Stimulated activated CD4-positive, alpha-beta T cell treated with anti-CD3 and anti-CD28 coated beads, Interleukin-1b, Interleukin-23, amount 100 ng/mL, for 24 hours (primary cell): Measurements from ENCODE around the gene FXR1.
"Not testable (repeated sequence)": the region's sequence is repeated elsewhere in the genome, so short reads cannot be mapped to it uniquely, and the experiment has no call there.

Experiments used
- DNase-seq, 4 experiments: peaks; one replicate each; pipeline ENCODE4 v3.0.0-alpha.2; 2020; ENCODE audit warnings: low read depth in 4 of 4, low spot score in 1 of 4

FXR1 gene

DNA sequence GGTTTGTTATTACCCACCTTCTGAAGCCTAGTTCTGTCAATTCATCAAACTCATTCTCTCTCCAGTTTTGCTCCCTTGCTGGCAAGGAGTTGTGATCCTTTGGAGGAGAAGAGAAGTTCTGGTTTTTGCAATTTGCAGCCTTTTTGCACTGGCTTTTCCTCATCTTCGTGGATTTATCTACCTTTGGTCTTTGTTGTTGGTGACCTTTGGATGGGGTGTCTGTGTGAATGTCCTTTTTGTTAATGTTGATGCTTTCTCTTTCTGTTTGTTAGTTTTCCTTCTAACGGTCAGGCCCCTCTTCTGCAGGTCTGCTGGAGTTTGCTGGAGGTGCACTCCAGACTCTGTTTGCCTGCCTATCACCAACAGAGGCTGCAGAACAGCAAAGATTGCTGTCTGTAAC lies 91.0 kb downstream of the FXR1 start:
- not testable (repeated sequence) for DNase-seq

DNA sequence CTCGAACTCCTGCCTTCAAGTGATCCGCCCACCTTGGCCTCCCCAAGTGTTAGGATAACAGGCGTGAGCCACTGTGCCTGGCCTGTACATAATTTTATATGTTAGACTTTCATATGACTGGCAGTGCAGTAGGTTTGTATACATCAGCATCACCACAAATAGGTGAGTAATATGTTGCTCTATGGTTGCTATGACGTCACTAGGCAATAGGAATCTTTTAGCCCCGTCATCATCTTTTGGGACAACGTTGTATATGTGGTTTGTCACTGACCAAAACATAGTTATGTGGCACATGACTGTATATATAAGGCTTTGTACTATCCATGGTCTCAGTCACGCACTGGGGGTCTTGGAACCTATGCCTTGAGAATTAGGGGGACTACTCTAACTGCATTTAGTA lies 94.1 kb downstream of the FXR1 start:
- no peak for DNase-seq

DNA sequence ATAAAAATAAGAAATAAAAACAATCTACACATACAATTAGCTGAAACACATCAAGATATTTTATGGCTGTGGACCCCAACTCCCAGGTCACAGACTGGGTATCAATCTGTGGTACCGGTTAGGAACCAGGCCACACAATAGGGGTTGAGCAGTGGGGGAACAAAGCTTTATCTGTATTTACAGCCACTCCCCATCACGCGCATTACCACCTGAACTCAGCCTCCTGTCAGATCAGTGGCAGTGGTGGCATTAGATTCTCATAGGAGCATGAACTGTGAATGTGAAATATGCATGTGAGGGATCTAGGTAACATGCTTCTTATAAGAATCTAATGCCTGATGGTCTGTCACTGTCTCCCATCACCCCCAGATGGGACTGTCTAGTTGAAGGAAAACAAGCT lies 94.8 kb downstream of the FXR1 start:
- no peak for DNase-seq

DNA sequence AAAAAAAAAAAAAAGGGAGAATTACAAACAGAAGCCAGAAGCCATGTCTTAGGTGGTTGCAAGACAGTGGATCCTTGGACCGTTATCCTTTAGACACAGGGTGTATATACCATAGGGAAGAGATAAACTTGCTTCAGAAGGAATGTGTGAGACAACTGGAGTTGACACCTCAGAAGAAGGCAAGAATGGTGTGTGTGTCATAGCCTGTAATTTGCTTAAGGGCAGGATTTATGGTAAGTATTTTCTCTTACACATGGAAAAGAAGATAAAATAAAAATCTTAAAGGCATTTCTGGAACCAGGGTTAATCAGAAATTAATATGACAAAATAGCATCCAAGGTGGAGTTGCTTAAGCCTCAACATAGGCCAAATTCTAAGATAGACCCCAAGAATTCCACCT lies 96.3 kb downstream of the FXR1 start:
- DNase-seq: no peak

DNA sequence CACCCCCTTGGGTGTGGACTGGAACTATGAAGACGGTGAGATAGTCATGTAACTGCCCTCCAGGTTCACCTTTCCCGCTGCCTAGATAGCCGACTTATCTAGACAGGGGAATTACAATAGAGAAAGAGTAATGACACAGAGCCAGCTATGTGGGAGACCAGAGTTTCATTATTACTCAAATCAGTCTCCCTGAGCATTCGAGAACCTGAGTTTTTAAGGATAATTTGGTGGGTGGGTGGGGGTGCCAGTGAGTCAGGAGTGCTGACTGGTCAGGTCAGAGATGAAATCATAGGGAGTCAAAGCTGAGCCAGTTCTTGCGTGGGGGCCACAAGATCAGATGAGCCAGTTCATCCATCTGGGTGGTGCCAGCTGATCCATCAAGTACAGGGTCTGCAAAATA lies 96.8 kb downstream of the FXR1 start:
- peak in 1 of 4 experiments; percentile 16 for DNase-seq

DNA sequence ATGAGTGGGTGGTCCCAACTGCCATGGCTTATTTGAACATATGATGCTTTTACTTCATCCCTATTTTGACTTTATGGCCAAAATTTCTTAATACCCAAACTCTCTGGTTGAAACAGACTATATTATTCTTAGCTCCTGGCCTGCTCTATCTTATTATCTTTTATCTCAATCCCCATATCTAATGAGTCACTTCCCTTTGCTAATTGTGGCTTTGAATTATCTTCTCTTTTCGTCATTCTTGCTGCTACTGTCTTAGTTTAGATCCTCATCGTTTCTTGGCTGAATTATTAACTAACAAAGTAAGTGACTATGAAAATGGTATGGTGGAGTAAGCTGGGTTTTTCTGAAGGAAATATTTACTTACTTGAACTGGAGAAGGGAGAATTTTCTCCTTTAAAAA lies 105.2 kb downstream of the FXR1 start:
- no peak for DNase-seq

DNA sequence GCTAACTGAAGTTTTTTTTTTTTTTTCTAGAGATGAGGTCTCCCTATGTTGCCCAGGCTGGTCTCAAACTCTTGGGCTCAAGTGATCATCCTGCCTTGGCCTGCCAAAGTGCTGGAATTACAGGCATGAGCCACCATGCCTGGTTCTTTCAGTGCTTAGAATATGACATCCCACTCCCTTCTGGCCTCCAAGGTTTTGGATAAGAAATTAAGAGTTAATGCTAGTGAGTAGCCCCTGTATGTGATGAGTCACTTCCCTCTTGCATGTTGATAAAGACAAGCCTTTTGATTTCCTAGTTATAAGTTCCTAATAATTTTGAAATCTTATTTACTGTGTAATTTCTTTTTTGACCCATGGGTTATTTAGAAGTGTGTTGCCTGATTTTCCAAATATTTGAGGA lies 112.7 kb downstream of the FXR1 start:
- DNase-seq: no peak

DNA sequence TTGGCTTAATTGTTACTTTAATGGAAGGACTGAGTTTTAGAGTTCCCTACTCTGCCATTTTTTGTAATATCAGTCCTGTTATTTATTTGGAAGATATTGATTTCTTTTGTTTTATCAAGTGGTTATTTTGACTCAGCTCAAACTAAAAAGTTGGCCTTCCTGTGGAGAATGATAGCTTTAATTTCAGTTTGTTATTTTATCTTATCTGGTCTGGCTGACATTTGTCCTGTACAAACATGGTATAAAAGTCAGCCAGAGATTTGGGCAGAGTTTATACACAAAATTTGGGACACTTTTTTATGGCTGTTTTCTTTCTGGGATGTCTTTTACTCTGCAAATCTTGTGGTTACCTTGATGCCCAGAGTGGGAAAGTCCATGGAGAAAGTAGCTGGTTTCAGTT lies 118.5 kb downstream of the FXR1 start:
- no peak for DNase-seq
